Smooth muscle cell of the brain vasculature (primary cell): ENCODE data around the gene CDC42EP4.
"Not testable (repeated sequence)": the region's sequence is repeated elsewhere in the genome, so short reads cannot be mapped to it uniquely, and the experiment has no call there.

Experiments used
- DNase-seq: peaks from one replicate; pipeline ENCODE4 v3.0.0-alpha.2; 2012; ENCODE audit warnings: low read depth, low spot score

CDC42EP4 gene

DNA sequence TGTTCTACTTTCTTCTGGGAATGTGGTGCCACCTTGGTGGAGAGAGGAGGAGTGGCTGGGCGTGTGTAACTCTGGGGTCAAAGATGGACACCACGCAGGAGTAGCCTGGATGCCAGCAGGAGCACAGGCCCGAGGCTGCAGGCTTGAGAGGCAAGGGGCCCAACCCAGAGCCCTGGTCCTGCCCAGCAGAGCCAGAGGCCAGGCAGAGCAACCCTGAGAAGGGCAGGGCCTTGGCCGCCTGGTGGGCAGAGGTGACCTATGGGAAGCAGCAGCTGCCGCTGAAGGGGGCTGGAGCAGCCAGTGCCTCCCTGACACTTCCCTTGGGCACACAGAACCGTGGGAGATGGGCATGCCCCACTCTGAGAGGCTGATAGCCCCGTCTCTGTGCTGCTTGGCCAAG is 32.1 kb downstream of the CDC42EP4 start:
- DNase-seq, result no peak

DNA sequence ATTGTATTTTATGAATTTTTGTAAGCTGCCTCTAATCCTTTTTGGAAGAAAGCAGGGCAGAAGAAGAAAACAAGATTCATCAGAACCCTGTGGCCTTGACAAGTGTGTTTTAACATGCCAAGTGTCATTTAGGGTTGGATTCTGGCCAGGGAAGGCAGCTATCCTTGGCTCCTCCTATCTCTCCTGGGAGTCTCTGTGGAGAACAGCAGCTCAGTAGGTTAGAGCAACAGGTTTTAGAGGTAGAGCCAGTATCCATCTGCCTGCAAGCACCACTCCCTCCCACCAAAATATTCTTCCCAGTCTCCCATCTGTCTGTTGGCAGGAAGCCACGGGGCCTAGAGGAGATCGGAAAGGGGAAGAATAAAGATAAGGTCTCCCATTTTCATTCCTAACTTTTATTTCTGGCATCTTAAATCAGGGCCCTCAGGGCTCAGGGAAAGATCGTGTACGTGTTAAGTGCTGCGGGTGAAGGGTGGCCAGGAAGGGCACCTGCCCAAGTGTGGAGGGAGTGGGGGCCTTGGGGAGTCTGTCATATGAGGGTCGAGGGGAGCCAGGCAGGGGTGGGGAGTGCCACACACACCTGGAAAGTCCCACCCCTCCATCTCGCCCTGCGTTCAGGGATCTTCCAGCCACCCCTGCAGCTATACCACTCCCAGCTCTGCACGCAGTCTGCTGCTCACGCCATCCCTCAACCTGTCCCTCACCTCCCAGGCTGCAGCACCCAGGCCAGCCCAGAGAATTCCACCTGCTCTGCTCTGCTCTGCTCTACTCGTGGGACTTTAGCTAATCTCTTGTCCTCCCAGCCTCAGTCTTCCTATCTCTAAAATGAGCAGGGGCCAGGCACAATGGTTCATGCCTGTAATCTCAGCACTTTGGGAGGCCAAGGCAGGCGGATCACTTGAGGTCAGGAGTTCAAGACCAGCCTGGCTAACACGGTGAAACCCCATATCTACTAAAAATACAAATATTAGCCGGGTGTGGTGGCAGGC is 33.0 kb downstream of the CDC42EP4 start:
- no peak for DNase-seq

DNA sequence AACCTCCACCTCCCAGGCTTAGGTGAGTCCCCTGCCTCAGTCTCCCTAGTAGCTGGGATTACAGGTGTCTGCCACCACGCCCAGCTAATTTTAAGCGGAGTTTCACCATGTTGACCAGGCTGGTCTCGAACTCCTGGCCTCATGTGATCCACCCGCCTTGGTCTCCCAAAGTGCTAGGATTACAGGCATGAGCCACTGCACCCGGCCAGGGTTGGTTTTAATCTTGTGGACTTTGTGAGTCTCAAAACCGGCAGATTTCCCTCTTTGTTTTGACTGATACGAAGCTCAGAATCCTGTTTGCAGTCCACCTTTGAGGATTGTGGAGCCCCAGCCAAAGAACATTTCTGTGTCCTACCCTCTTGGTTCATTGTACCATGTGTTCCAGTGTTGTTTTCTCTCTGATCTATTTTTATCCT is 33.7 kb downstream of the CDC42EP4 start:
- no peak for DNase-seq

DNA sequence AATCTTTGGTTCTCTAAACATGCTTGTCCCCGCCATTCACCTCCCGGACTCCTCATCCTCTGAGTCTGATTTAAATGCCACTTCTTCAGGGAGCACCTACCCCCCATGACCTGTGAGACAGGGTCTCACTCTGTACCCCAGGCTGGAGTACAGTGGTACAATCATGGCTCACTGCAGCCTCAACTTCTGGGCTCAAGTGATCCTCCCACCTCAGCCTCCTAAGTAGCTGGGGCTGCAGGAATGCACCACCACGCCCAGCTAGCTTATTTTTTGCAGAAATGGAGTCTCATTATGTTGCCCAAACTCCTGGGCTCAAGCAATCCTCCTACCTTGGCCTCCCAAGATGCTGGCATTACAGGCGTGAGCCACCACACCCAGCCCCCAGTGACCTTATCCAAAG is 37.3 kb downstream of the CDC42EP4 start:
- DNase-seq, result no peak

DNA sequence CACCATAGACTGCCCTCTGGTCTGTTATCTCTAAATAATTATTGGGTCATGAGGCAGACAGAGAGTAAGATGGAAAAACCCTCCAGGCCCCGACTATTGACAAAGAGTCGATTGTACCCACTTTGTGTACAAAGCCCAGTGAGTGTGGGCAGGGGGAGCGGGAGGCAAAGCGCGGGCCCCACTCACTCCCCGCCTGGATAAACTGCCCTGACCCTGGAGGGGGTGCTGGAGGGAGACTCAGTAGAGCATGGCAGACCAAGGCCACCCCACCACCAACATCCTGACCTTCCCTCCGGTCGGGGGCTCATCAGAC is 38.9 kb downstream of the CDC42EP4 start:
- no peak for DNase-seq

DNA sequence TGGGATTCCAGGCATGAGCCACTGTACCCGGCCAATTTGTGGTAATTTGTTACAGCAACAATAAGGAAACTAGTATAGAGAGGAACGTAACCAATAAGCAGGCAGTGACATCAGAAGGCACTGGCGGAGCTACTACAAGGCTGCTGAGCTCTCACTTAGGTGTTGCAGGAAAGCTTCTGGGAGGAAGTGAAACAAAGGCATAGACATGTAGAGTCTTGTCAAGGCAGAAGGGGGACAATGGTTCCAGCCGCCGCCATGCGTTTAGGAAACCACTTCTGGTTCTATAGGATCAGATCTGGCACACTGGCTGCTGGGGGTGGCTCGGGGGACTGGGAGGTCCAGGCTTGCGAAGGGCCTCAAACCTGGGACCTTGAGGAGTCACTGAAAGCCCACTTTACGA is 40.7 kb downstream of the CDC42EP4 start:
- DNase-seq, result no peak

DNA sequence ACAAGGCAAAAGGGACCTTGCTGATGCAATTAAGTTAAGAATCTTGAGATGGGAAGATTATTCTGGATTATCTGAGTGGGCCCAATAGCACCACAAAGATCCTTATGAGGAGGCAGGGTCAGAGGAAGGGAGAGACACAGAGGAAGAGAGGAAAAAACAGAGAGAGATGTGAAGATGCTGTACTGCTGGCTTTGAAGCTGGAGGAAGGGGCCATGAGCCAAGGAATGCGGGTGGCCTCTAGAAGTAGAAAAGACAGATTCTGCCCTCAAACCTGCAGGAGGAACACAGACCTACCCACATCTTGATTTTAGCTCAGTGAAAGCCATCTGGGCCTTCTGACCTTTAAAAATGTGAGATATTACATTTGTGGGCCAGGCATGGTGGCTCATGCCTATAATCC is 42.0 kb downstream of the CDC42EP4 start:
- no peak for DNase-seq

DNA sequence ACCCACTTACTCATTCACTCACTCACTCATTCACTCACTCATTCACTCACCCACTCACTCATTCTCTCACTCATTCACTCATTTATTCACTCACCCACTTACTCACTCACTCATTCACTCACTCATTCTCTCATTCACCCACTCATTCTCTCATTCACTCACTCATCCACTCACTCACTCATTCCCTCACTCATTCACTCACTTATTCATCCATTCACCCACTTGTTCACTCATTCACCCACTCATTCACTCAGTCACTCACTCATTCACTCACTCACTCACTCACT is 42.5 kb downstream of the CDC42EP4 start:
- DNase-seq, result no peak

DNA sequence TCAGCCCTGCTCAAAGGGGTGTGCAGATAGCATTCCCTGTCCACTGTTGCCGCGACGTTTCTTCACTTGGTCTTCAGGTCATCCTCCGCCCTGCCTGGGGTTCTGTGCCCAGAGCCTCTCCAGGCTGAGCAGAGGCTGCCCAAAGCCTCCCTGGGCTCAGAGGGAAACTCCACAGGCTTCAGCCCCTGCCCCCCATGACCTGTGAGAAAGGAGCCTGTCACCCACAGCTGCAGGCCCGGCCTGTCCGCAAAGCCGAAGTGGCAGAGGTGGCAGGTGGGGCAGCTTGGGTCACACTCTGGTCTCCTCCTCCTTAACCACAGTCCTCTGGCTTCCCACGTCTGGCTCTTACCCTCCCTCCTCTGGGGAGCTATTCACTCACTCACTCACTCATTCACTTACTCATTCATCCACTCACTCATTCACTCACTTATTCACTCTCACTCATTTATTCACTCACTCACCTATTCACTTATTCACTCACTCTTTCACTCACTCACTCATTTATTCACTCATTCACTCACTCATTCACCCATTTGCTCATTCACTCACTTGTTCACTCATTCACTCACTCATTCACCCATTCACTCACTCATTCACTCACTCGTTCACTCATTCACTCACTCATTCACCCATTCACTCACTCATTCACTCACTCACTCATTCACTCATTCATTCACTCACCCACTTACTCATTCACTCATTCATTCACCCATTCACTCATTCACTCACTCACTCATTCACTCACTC is 43.0 kb downstream of the CDC42EP4 start:
- no peak for DNase-seq

DNA sequence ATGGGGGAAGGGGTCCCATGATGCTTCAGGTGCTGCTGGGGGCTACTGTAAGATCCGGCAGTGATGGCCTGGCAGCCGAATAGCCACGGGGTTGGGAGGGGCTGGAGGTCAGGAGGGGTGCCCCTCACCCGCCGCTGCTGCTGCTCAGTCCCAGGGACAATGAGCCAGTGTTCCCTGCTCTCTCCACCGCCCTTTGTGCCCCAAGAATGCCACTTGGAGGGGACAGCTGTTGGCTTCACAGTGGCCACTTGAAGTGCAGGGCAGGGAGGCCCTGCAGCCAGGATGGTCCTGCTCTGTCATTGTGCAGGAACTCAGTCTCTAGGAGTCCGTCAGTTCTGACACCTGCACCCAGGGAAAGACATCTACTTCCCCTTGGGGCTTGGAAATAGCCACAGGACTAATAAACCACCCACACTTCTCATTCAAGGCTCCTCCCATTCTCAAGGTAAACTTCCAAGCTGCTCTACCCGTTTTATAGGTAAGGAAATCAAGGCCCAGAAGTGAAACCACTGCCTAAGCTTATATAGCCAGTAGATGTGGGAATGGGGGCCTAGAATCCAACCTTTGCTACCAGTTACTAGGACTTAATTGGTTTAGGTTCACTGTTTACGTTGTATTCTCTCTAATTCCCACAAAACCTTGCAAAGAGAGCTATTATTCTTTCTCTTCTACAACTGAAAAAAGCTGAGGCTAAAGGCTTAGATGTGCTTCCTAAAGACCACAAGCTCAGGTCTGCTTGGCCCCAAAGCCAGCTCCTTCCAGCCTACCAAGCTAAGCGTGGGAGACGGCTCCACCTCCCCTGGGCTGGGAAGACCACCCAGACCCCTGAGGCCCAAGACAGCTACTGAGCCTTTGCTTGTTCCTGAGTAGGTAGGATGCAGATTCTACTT is 43.9 kb downstream of the CDC42EP4 start:
- no peak for DNase-seq

DNA sequence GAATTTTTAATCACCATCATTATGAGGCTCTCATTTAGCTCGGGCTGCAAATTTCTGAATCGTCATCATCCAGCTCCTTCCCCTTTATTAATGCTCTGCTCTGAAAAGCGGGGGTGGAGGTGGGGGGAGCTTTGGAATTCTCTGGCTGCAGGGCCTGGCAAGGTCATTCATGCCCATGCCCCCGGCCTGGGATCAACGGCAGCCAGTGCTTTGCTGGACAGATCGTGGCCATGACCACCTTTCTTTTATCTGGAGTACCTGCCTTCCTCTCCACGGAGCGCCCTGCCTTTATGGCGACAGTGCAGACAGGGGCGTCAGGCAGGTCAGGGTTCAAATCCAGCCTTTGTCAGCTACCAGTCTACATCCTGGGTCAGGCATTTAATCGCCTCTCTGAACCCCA is 45.0 kb downstream of the CDC42EP4 start:
- no peak for DNase-seq

DNA sequence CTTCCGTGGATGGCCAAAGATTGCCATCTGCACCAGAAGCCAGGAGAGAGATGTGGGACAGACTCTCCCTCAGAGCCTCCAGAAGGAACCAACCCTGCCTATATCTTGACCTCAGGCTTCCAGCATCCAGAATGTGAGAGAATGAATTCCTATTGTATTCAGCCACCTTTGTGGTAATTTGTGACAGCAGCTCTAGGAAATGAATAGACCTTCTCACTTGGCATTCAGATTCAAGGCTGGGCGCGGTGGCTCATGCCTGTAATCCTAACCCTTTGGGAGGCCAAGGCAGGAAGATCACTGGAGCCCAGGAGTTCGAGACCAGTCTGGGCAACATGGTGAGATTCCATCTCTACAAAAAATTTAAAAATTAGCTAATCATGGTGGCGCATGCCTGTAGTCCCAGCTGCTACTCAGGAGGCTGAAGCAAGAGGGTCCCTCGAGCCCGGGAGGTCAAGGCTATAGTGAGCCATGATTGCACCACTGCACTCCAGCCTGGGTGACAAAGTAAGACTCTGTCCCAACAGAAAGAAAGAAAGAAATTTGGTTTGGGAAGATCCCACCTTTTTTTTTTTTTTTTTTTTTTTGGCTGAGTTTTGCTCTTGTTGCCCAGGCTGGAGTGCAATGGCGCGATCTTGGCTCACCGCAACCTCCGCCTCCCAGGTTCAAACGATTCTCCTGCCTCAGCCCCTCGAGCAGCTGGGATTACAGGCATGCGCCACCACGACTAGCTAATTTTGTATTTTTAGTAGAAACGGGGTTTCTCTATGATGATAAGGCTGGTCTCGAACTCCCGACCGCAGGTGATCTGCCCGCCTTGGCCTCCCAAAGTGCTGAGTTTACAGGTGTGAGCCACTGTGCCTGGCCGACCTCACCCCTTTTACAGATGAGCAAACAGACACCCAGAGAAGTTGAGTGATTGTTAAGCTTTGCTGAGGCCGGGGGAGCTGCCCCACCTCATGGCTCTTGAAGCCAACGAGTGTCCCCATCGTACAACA is 45.9 kb downstream of the CDC42EP4 start:
- DNase-seq, result no peak

DNA sequence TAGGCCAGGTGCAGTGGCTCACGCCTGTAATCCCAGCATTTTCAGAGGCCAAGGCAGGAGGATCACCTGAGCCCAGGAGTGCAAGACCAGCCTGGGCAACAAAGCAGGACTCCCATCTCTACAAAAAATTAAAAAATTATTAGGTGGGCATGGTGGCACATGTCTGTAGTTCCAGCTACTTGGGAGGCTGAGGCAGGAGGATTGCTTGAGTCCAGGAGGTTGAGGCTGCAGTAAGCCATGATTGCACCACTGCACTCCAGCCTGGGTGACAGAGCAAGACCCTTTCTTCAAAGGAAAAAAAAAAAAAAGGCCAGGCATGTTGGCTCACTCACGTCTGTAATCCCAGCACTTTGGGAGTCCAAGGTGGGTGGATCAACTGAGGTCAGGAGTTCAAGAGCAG is 47.4 kb downstream of the CDC42EP4 start:
- not testable (repeated sequence) for DNase-seq

DNA sequence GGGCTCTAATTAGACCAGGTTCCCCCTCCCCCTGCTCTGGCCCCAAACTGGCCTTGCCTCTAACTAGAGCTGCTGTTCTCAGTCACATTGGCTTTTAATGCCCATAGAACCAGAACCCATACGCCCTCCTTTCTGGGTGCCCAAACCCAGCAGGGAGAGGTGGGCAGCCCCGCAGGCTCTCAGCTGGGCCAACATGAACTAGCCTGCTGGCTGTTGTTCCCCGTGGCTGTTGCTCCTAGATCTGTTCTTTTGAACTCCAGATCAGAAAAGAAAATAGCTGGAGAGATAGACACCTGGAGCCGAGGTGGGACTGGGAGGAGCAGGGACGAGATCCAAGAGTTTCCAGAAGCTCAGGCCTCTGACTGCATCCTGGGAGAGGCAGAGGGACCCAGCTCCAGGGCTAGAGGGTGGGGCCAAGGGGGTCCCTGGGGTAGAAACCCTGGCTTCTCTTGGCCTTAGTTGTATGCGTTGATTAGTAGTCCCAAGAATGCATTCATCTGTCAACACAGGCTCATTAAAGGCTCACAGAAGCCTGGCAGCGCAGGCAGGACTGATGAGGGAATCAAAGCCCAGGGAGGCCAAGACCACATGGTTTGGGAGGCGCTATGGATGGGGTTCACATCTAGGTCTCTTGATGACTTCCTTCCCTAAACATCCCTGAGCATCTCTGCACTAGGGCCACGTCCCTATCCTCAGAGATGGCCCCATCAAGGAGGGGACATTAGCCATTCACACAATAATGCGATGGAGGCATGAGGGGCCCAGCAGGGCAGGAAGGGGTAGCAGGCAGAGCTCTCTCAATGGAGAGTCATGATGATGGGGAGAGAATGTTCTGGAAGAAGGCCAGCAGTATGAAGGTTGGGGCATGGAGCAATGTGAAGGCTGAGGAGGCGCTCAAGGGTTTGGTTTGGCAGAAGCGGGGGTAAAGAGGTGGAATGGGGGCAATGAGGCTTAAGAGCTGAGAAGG is 48.8 kb downstream of the CDC42EP4 start:
- DNase-seq, result no peak

DNA sequence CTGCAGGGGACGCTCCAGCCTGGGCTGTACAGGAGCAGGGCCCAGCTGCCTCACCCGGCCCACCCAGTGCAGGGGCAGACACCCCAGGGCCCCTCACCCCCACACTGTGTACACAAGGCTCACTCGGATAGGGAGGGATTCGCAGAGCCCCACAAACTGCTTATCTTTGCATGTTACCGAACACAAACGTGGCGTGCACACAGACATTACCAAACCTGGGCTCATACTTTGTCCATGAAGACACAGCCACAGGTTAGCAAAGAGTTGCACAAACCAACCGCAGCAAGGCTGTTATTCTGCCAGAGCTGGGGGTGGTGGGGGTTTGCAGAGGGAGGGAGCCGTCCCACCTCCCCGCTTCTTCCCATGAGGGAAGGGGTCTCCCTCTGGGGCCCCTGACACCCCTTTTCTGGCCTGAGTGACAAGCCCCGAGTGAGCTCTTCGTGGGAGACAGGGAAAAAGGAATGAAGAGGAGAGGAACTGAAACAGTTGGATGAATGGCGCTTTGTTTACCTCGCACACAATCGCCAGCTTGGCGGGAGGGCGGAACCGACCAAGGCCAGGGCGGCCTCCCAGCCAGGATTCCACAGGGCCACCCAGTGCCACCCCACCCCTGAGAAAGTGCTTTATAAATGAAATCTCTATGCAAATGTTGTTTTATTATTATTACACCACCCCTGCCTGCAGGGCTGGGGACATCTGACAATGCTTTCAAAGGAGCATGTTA is 49.7 kb downstream of the CDC42EP4 start:
- no peak for DNase-seq

DNA sequence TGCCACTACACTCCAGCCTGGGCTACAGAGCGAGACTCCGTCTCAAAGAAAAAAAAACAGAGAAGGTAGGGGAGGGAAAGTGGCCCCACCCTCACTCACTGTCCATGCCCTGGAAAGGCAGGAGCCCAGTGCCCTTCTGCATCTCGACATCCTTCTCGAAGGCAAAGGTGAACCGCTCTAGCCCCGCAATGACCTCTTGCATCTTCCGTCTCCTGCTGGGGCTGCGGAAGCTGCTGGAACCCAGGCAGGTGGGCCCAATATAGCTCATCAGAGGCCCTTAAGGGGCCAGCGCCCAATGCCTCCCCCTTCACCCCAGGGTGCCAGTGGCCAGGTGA is 50.2 kb downstream of the CDC42EP4 start, which contains the start of gene CPSF4L:
TSS of gene CPSF4L (minus strand) at position 264 of the 335 bp plus-strand sequence. CDS start at position 202, 62 bp downstream.
- DNase-seq, result no peak

DNA sequence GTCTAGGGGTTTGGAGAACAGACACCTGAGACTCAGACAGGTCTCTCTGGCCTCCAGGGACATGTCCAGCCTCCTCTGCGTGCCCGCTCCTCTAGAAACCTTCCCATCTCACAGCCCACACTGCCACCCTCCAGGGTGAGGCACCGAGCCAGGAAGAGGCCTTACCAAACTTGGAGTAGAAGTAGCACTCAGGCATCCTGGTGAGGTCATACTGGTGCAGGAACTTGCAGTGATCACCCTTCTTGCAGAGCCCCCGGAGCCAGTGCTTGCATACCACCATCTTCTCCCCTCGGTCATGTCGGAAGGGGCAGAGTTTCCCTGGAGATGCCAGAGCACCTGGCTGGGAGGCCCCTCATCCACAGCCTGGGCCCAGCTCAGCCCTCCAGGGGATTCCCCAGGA is 54.3 kb downstream of the CDC42EP4 start:
- DNase-seq, result no peak

DNA sequence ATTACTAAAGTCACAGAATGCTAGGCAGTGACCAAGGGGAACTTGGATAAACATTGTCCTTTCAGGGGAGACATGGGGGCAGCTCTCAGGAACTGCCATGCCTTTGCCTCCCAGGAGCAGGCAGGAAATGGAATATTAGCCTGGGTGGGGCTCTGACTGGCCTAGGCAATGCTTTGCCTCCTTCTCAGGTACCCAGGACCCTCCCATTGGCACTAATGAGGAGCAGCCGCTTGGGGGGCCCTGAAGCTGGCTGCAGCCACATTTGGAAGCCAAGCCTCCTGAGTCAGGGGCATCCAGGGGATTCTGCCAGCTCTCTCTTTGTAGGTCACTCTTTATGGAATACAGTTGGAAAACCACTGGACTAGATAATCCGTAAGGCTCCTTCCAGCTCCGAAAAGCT is 55.6 kb downstream of the CDC42EP4 start:
- no peak for DNase-seq

DNA sequence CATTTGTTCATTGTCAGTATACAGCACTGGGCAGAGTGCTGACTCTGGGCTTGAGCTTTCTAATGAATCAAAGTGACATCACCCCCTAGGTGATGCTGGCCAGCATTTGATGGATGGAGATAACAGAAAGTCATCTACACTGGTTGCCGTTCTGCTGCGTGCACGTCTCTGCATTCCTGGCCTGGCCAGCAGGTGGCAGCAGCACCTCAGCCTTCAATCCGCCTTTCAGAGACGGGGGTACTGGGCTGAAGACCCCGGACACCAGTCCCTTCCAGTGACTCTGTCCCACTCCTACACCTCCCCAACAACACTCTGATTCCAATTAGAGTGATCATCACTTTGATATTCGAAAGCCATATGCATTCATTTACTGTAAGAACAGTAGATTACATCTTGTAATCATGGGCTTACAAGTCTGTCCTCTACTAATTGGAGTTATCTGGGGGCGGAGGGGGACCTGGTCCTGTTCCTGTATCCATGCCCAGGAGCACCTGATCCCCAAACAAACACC is 56.1 kb downstream of the CDC42EP4 start:
- no peak for DNase-seq
